SIG-M5 treated with dmso at 0.1 percent for 504 hours (cell line): ENCODE measurements around the gene OAS3.
A peak's percentile ranks its signal among the peaks of the same experiment; 100 is the strongest.

ENCODE experiments used
- DNase-seq: peaks from one replicate; lab custom pipeline; 2025; ENCODE audit not compliant: unreplicated experiment; lab: John Stamatoyannopoulos, UW

The OAS3 gene

GRCh38 chr12:112926416-112927033, 11.7 kb upstream of the OAS3 start:
- DNase-seq: peak; percentile 6

GRCh38 chr12:112927475-112927874, 10.8 kb upstream of the OAS3 start:
- no peak for DNase-seq

GRCh38 chr12:112927925-112928324, 10.3 kb upstream of the OAS3 start:
- no peak for DNase-seq

DNA sequence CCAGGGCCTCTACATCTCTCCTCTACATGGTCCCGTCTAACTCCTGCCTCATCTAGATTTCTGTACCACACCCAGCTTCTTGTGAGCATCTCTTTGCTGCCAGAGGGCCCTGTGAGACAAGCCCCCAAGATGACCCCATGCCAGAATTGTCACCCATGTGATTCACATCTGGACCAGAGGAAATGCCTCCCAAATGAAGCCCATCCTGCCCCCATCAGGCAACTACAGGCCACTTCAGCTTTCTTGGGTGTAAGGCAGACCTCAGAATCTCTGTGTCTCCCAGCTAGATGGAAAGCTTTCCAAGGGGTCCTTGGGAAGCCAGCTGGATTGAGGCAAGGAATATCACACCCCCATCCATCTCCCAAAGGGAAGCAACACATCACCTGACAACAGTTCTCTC, 9.3 kb upstream of the OAS3 start:
- no peak for DNase-seq

DNA sequence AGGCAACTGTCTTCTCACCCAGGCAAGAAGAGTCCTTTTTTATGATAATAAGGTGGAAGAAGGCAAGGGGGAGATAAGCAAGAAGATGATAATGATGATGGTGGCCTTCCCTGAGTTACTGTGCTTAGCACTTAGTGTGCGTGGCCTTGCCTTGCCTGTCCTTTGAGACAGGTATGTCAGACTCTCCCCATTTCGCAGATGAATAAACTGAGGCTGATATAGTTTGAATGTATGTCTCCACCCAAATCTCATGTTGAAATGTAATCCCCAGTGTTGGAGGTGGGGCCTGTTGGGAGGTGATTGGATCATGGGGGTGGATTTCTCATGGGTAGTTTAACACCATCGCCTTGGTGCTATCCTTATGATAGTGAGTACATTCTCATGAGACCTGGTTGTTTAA, 8.6 kb upstream of the OAS3 start:
- DNase-seq: no peak

DNA sequence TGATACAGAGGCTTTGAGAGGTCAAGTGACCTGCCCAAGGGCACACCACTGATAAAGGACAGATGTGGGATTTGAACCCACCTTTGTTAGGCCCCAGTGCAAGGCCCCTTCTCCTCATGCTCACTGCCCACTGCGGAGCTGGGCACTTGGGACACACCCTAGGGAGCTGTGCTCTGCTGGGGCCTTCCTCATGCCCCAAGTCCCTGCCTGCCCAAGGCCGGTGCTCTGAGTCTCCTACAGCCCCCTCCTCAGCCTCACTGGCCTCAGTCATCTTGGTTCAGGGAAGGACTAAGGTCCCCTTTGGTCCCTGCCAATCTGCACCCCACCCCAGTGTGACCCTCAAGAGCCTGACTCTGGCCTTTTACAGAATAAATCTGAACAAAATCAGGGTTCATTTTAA, 7.9 kb upstream of the OAS3 start:
- no peak for DNase-seq

DNA sequence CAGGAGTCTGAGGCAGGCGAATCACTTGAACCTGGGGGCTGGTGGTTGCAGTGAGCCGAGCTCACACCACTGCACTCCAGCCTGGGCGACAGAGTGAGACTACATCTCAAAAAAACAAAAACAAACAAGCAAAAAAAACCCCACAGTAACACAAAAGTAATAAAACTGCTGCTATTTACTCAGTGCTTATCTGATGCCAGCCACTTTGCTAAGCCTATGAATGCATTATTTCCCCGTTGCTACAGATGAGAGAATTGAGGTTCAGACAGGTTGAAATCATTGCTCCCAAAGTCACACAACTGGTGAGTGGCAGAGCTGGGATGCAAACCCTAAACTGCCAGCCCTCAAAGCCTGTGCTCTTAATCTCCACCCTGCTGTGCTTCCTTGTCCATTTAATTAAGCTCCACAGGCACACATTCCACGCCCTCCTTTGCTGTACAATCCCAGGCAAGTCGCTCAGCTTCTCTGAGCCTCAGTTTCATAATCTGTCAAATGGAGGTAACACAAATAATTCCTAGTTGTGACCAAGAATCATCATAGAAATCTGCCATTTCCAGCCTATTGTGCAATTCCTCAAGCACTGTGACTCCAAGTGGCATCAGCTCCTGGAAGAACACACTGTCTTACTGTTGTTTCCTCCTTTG, 5.7 kb upstream of the OAS3 start:
- no peak for DNase-seq

DNA sequence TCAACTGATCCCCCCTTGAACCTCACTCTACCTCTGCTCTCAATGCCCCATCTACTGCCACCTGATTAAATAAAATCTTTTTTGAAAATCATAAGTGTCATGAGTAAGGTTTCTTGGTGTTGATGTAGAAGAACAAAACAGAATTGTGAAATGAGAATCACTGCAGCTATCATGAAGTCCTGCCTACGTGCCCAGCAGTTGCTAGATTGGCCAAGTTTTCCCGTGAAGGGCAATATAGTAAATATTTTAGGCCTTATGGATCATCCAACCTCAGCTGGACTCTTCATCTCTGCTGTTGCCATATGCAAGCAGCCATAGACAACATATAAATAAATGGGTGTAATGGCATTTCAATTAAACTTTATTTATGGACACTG, 5.2 kb upstream of the OAS3 start:
- DNase-seq: no peak

DNA sequence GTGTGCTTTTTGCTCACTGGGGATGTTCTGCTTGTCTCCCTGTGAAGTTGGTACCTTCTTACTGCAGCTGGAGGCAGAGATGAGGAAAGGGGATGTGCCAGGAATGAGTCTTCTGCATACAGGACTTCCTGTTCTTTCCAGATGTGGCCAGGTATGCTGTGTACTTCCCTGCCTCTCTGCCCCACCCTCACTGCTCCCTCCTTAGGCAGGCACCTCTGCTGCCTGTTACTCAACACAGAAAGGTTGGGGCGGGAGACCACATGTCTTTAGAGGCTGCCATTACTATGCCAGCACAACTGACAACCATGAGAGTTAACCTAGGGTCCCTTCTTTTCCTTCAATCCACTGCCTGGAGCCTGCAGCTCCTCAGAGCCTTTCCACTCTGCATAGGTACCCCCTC, 2.0 kb upstream of the OAS3 start:
- DNase-seq: no peak

DNA sequence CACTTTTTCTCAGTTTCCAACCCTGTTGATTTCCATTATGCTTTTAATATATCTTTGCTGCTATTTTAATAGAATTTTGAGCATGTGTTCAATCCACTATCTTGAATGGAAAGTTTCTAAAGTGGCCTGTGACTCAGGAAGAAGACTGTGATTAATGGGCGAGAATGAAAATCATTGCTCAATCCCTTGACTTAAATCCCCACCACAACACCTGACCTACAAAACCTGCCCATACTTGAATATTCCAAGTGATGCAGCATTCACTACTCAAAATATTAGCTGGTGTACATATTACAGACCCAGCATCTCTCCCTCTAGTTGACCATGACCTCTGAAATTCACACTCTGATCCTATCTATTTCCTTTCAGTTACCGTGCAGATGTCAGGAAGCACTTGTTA, 1.3 kb upstream of the OAS3 start:
- no peak for DNase-seq

DNA sequence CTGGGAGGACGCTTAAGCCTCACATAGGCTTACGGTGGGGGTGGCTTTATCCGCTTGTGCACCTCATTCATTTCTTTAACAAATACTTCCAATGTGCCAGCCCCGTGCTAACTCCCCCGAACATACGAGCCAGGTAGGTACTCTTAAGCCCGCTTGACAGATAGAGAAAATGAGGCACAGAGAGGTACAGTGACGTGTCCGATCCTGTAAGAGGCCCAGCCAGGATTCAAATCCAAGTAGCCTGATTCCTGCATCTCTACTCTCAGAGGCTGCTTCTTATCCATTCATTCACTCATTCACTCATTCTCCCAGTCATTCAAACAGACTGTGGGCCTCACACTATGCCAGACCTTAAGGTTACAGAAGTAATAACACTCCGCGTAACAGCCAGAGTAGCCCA, 477 bp downstream of the OAS3 start:
- no peak for DNase-seq

DNA sequence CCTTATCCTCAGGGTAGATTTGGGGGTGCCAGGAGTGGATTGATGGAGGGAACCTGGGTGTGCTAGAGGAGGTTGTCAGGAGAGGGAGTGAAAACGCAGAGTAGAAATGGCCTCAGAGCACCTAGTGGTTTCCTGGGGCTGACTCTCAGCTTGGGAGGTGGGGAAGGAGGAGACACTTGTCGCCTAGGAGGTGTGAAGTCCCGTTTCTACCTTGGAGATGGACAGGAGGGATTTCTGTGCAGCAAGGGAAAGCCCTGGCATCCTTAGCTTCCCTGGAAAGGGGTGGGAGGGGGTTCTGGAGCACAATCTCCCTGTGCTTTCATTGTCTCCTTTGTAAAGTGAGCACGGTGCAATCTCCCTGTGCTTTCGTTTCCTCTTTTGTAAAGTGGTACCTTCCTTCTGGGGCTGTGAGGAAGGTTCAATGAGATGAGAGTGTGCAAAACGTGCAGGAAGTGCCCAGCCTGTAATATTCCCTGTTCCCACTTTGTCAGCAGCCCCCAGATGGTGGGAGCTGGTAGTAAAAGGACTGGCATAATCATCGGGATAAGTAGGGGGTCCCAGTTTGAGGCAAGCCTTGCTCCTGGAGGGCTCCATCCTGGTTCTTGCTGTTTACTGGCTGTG, 1.6 kb downstream of the OAS3 start:
- peak; percentile 38 for DNase-seq

DNA sequence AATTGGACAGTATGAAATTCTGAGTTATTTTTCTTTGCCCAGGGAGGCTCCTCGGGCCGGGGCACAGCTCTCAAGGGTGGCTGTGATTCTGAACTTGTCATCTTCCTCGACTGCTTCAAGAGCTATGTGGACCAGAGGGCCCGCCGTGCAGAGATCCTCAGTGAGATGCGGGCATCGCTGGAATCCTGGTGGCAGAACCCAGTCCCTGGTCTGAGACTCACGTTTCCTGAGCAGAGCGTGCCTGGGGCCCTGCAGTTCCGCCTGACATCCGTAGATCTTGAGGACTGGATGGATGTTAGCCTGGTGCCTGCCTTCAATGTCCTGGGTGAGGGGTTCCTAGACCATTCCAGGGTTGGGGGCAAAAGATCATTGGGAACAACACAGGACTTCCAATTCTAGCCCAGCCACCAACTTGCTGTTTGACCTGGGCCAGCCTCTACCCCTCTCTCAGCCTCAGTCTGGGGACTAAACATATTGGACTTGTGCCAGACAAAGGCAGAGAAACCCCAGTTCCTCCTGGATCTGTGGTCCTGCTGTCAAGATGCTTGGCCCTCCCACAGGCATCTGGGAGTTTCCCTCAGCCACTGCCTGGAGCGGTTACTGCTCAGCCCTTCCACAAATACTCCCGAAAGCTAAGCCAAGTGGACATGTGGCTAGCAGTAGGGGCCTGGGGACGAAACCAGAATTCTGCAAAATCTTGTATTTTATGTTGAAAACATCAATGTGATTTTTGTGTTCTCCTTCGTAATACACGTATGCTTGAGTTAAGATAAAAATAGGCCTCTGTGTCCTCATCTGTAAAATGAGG, 3.5 kb downstream of the OAS3 start:
- no peak for DNase-seq

GRCh38 chr12:112942572-112942971, 4.3 kb downstream of the OAS3 start:
- no peak for DNase-seq

- DNase-seq: no peak
Observed at GRCh38 chr12:112944024-112944690, 5.9 kb downstream of the OAS3 start.

- DNase-seq: no peak
Observed at GRCh38 chr12:112945515-112945914, 7.2 kb downstream of the OAS3 start.

DNA sequence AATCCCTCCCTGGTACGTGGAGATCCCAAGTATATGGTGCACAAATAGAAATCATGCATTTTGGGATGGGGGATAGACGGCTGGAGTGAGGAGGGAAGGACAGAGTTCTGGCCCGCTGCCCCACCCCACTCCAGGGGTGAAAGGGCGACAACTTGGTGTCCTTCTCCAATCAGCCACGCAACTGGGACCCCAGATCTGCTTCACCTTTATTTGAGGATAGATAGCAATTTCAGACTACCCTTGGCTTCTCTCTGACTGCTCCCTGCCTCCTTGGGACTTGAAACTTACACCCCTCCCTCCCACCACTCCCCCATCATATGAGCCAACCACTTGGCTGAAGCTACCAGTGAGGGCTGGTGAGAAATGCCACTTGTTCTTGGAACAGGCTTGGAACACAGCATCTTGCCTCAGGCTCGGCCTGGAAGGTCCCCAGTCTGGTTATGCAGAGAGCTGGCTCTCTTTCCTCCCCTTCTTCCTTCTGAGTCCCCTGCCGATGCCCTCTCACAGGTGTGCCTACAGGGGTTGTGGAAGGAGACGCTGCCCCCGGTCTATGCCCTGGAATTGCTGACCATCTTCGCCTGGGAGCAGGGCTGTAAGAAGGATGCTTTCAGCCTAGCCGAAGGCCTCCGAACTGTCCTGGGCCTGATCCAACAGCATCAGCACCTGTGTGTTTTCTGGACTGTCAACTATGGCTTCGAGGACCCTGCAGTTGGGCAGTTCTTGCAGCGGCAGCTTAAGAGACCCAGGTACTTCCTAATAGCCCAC, 8.1 kb downstream of the OAS3 start:
- DNase-seq: no peak

DNA sequence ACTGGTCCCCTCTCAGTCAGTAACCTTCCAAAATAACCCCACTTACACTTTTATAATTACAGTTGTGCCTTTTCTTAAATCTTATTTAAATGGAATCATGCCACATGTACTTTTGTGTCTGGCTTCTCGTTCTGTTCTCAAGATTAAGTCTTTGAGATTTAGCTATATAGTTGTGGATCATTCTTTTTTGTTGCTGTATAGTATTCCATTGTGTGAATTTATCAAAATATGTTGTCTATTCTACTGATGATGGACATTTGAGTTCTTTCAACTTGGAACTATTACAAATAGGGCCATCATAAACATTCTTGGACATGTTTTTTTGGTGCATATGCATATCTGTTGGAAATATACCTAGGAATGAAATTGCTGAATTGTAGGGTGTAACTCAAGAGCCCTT, 9.0 kb downstream of the OAS3 start:
- DNase-seq: no peak

GRCh38 chr12:112947761-112948160, 9.5 kb downstream of the OAS3 start:
- DNase-seq: no peak

DNA sequence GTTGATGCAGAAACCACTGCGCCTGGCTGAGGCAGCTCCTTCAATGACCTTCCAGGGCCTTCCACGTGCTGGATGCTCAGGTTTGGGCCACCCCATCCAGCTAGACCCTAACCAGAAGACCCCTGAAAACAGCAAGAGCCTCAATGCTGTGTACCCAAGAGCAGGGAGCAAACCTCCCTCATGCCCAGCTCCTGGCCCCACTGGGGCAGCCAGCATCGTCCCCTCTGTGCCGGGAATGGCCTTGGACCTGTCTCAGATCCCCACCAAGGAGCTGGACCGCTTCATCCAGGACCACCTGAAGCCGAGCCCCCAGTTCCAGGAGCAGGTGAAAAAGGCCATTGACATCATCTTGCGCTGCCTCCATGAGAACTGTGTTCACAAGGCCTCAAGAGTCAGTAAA, 10.5 kb downstream of the OAS3 start:
- DNase-seq: no peak

DNA sequence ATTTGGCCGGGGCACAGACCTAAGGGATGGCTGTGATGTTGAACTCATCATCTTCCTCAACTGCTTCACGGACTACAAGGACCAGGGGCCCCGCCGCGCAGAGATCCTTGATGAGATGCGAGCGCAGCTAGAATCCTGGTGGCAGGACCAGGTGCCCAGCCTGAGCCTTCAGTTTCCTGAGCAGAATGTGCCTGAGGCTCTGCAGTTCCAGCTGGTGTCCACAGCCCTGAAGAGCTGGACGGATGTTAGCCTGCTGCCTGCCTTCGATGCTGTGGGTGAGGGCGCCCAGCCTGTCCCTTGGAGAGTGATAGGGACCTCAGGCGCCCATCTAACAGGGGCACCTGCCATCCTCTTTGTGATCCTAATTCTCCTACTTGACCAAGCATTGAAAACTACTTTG, 12.4 kb downstream of the OAS3 start:
- no peak for DNase-seq
